NCI-H460 (cell line): ENCODE data around the gene SUN3. TPM values are rescaled to one million over a fixed set of nuclear protein-coding genes. Genes with fewer than 3 reads are reported as not detected.
"Not testable (repeated sequence)": the region's sequence is repeated elsewhere in the genome, so short reads cannot be mapped to it uniquely, and the experiment has no call there.

Experiments used
- DNase-seq: peaks from one replicate; pipeline ENCODE4 v3.0.0-alpha.2; 2016; ENCODE audit warnings: low read depth; ENCODE audit errors: extremely low read depth
- total RNA-seq: library from RNA; depleted of rRNA; stranded (reverse); fragments of >200 nt; shearing (Covaris generic); gene quantifications from 2 replicates; pipeline ENCODE4 v1.2.3, GENCODE V29; 2014

Gene SUN3
- total RNA-seq, 1 experiment from 2014 or later, result not detected

GRCh38 chr7:47980648-47981047 is 48.3 kb downstream of the SUN3 start:
- DNase-seq, result not testable (repeated sequence)

- no peak for DNase-seq
Measured at GRCh38 chr7:47979832-47980181, 49.1 kb downstream of the SUN3 start.

- DNase-seq, result peak; percentile 86
Measured at GRCh38 chr7:47979145-47979831, 49.6 kb downstream of the SUN3 start, which contains the start of gene HUS1. TSS of gene HUS1 (minus strand) at chr7:47979615. CDS start at chr7:47979519, 96 bp downstream.

DNA sequence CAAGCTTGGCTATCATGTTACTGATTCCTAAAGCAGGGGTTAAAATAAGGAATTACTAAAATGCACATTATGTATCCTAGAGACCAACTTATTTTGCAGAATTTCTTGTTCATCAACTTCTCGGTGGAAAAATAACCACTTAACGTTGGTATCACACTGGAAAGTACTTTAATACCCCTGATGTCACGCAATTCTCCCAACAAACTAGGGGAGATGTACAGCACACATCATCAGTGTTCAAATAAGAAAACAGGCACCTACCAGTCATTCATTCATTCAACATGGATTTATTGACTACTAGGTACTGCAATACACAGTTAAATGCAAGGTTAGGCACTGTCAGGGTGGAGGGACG is 50.1 kb downstream of the SUN3 start:
- DNase-seq, result no peak

GRCh38 chr7:47973739-47974138 is 55.2 kb downstream of the SUN3 start:
- DNase-seq, result no peak

GRCh38 chr7:47970761-47971160 is 58.1 kb downstream of the SUN3 start:
- DNase-seq, result no peak

DNA sequence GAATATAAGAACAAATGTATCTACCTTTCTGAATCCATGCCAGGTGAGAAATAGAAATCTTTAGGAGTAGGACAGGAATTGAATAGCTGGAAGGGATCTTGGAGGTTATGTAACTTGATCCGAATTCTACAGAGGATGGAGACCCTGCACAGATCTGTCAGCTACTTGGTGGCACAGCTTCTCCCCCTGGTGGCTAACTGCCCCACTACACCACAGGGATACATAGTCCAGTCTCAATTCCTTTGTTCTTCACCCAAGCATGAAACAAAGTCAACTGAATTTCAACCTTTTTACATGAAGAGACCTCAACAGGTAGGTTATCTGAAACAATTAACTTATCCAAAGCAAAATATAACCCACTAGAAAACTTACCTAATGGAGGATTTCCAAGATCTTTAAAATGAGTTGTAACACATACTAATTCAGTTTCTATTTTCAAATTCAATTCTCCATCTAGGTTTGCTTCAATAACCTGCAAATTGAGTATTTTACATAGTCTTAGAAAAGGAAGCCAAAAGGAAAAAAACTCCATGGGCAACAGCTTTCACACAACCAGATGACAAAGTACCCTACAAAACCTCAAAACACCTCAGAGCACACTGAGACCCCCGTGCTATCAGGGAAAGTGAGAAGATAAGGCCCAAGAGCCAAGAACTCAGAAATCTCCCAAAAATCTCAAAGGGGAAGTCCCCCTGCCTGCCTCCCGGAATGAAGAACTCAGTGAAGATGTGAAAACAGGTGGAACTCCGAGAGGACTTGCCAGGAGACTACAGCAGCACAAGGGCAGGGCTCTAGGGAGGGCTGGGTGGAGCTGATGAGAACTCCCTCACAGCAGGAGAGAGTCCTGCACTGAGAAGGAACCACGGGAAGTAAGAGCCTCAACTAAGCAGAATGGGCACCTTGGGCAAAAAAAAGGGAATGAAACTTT is 59.8 kb downstream of the SUN3 start:
- DNase-seq, result peak; percentile 46

DNA sequence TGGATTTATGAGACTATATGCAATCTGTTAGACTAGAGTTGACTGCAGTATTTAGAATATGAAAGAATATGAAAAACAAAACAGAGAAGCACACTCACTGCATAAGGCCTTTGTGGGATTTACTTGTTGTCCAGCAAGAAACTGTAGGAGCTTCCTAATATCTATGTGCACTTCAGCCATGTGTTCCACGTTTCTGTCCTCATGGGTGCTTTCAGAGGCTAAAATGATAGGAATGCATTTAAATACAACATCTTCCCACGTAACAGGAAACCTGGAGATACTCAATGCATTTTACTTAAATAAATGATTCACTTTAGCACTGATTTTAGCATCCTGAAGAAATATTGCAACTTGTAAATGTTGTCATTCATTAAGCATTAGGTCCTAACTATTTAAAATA is 61.2 kb downstream of the SUN3 start:
- no peak for DNase-seq

DNA sequence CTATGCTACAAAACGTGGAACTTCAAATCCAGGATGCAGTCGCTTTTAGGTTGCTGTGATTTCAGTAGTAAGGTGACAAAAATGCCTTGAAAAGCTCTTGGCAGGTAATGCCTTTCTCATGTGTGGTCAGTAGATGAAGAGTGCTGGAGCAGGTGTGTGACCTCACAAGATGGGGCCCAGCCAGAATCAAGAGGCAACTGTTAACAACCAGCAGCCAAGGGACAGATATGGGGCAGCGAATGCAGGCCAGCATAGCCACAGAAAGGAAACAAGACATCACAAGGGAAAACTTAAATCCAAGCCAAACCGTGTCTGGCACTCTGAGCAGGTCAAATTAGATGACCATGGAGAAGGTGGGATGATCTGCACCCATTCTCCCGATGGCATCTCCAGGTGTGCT is 61.8 kb downstream of the SUN3 start:
- DNase-seq, result no peak

DNA sequence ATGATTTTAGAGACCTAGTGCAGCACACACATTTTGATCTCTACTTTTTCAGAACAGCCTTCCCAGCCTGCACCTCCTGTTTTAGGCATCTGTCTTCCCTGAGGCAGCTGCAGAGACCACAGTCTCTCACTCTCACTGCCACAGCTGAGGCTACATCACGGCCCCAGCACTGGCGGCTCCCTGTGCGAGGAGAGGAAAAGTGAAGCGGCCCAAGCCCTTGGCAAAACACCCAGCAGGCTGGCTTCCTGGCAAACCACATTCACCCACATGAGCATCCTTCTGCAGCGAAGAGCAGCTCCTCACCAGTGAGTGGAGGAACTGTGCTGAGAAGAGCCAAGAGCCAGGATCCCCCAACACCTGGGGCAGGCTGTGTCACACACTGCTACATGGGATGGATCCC is 63.5 kb downstream of the SUN3 start:
- no peak for DNase-seq

- no peak for DNase-seq
Measured at GRCh38 chr7:47962262-47962661, 66.6 kb downstream of the SUN3 start.

DNA sequence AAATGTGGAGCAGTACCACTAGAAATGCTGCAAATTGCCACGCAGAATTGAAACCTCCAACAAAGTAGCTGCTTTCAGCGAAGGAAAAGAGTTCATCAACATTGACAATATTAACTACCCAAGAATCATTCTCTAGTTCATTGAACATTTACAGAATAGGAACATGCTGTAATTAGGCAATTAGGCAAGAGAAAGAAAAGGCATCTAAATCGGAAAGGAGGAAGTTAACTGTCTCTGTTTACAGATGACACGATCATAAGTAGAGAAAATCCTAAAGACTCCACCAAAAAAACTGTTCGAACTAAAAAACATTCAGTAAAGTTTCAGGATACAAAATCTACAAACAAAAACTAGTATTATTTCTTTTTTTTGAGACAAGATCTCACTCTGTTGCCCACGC is 71.8 kb downstream of the SUN3 start:
- DNase-seq, result no peak

- DNase-seq, result no peak
Measured at GRCh38 chr7:47956220-47956619, 72.7 kb downstream of the SUN3 start.

DNA sequence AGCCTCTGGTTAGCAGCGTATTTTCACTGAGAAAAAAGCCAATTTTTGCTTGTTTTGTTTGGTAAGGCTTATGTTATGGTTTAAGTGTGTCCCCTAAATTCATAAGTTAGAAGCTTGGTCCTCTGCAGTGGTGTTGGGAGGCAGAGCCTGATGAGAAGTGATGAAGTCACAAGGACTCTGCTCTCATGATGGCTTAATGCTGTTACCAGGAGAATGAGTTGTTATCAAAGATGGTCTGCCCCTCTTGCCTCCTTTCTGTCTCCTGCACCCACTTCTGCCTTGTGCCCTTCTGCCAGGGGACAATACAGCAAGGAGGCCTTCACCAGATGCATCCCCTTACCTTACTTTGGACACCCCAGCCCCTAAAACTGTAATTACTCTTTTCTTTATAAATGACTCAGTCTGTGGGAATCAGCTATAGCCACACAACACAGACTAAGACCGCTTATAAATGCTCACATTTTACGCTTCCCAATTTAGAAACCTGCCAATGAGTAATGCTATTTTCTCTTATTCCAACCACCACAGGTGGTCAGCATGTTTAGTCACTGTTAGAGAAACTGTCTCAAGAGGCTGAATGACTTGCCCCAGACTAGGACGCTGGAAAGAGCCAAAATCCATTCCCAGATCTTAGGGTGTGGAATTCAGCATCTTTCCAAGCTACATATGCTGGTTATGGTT is 74.5 kb downstream of the SUN3 start:
- DNase-seq, result no peak

GRCh38 chr7:47953822-47954221 is 75.1 kb downstream of the SUN3 start:
- DNase-seq, result no peak

DNA sequence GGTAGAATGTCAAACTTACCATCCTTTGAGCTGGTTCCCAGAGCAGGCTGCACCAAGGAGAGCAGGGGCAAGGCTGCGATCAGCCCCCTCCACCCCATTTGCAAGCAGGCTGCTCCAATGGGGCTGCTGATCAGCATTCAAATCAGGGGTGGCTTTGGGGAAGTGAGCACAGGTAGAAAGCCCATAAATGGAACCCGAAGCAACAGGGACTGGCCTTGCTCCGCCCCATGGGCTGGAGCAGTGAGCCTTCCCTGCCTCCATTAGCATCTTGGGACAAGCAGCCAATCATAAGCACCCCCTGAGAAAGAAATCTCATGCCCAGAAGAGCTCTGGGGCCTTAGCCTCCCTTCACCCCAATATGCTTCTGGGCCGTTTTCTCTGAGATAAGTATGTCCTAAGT is 76.7 kb downstream of the SUN3 start:
- no peak for DNase-seq

DNA sequence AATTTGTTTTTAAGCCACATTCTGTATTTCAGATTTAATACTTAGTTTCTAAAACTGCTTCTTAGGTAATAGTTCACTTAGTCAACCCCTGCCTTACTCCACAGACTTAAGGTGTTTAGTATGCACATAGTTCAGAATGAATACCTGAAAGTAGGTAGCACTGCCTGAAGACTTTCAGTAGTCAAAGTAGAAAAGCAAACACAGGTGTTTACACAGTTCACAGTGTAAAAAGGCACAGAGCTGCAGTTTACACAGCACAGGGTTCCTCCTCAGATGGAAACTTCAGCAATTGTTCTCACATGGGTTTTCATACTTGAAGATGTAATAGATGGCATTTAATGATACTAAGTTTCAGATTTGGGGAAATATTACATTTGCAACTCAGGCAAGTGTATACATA is 77.5 kb downstream of the SUN3 start:
- no peak for DNase-seq

GRCh38 chr7:47950714-47951113 is 78.2 kb downstream of the SUN3 start:
- no peak for DNase-seq

DNA sequence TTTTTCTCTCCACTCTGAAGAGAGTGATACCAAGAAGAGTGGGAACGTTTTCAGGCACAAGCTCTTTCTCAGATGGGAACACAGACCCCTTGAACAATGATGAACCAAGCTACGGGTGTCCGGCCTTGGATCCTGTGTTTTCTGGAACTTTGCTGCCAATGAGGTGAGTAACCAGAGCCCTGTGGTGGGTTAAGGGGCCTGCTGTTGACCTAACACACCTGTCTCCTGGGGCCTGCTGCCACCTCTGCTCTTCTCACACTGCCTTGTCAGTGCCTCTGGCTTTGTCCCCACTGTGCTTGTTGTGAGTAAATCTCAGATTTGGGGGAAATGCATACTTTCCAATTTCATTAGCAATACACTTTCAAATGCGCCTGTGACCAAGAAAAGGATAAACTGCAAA is 79.2 kb downstream of the SUN3 start:
- DNase-seq, result no peak

- no peak for DNase-seq
Measured at GRCh38 chr7:47948141-47948790, 80.6 kb downstream of the SUN3 start, which contains the start of gene PKD1L1. TSS of gene PKD1L1 (minus strand) at chr7:47948466. CDS start at chr7:47948440, 26 bp downstream.

- no peak for DNase-seq
Measured at GRCh38 chr7:47947355-47947749, 81.6 kb downstream of the SUN3 start.
